ENCODE data around the gene TXNL4A. TPM values are rescaled to one million over a fixed set of nuclear protein-coding genes. Genes with fewer than 3 reads are reported as not detected.

The TXNL4A gene
- total RNA-seq, 6 donors from 2014 or later: 11.5 to 101 (median 27.8) TPM

- 87 to 93% methylated on average over 2 of the region's 2 CpGs for WGBS, 2 donors
- Histone ChIP-seq H3K4me3 (no peak overlapping the region), H3K27ac (no peak overlapping the region), H3K9me3 (no peaks in the 10 kb centered on the region), H3K27me3 (no peaks in the 10 kb centered on the region), H3K4me1 (peaks cover 15 to 22% (median 19%) of the 10 kb centered on the region in 4 donors), H3K36me3 (no peaks in the 10 kb centered on the region)
- DNase-seq (no peak), ATAC-seq (ENCODE audit: low FRiP score in 2 of 2) (no peak)
- no peak for TF ChIP-seq CTCF (IDR thresholded peaks at IDR 0.05)
These were observed 3.1 kb upstream of the TXNL4A start for GRCh38 chr18:79991494-79991893.

- Histone ChIP-seq H3K36me3 (peaks cover 0 to 16% (median 0%) of the 10 kb centered on the region in 4 donors), H3K4me3 (peak overlapping the region in 3 of 4 donors; percentile 72 to 98 (median 98)), H3K9me3 (no peaks in the 10 kb centered on the region), H3K4me1 (peaks cover 15 to 31% (median 21%) of the 10 kb centered on the region in 4 donors), H3K27ac (peak overlapping the region; percentile 89 to 97 (median 96)), H3K27me3 (no peaks in the 10 kb centered on the region)
- TF ChIP-seq POLR2A (IDR thresholded peaks at IDR 0.05) (no peak), CTCF (IDR thresholded peaks at IDR 0.05) (no peak), EP300 (IDR thresholded peaks at IDR 0.05) (no peak), POLR2AphosphoS5 (IDR thresholded peaks at IDR 0.05) (no peak)
- DNase-seq (no peak), ATAC-seq (ENCODE audit: low FRiP score in 2 of 2) (peak in 1 of 2 donors; percentile 39)
- 64 to 66% methylated on average over 14 of the region's 14 CpGs for WGBS, 2 donors
These were observed 783 bp upstream of the TXNL4A start for GRCh38 chr18:79989195-79989497.

GRCh38 chr18:79988071-79988450 lies 302 bp downstream of the TXNL4A start:
- Histone ChIP-seq H3K4me3 (peak overlapping the region; percentile 52 to 98 (median 85)), H3K4me1 (peaks cover 15 to 38% (median 24%) of the 10 kb centered on the region in 4 donors), H3K27me3 (no peaks in the 10 kb centered on the region), H3K9me3 (no peaks in the 10 kb centered on the region), H3K27ac (peak overlapping the region; percentile 89 to 97 (median 96)), H3K36me3 (peaks cover 0 to 16% (median 0%) of the 10 kb centered on the region in 4 donors)
- DNase-seq (peak; percentile 62 to 93), ATAC-seq (ENCODE audit: low FRiP score in 2 of 2) (peak; percentile 79 to 80)
- TF ChIP-seq CTCF (IDR thresholded peaks at IDR 0.05) (peak in 4 of 6 experiments; percentile 20 to 46 (median 34)), POLR2AphosphoS5 (IDR thresholded peaks at IDR 0.05) (no peak), EP300 (IDR thresholded peaks at IDR 0.05) (no peak), POLR2A (IDR thresholded peaks at IDR 0.05) (peak in 1 of 4 donors; percentile 8)
- WGBS, 2 donors: 0 to 1% methylated on average over 18 to 28 of the region's 48 CpGs

GRCh38 chr18:79987566-79987965 lies 797 bp downstream of the TXNL4A start:
- DNase-seq (no peak), ATAC-seq (ENCODE audit: low FRiP score in 2 of 2) (no peak)
- 1% methylated on average over 6 of the region's 6 CpGs for whole genome bisulfite sequencing, 2 donors

GRCh38 chr18:79986726-79987125 lies 1.6 kb downstream of the TXNL4A start:
- H3K27ac ChIP-seq: peak overlapping the region in 1 of 4 donors; percentile 30
- H3K27me3 ChIP-seq: no peaks in the 10 kb centered on the region
- ATAC-seq (ENCODE audit: low FRiP score in 2 of 2): no peak
- peaks cover 0 to 16% (median 0%) of the 10 kb centered on the region in 4 donors for H3K36me3 ChIP-seq
- no peak for DNase-seq
- 49 to 55% methylated on average over 7 of the region's 7 CpGs for WGBS, 2 donors
- no peaks in the 10 kb centered on the region for H3K9me3 ChIP-seq
- TF ChIP-seq POLR2A (IDR thresholded peaks at IDR 0.05) (no peak), CTCF (IDR thresholded peaks at IDR 0.05) (no peak), EP300 (IDR thresholded peaks at IDR 0.05) (no peak), POLR2AphosphoS5 (IDR thresholded peaks at IDR 0.05) (no peak)
- H3K4me3 ChIP-seq: peak overlapping the region in 2 of 4 donors; percentile 98
- peaks cover 19 to 51% (median 30%) of the 10 kb centered on the region in 4 donors for H3K4me1 ChIP-seq

More at GRCh38 chr18:79987566-79987965, 797 bp downstream of the TXNL4A start:
- H3K9me3 ChIP-seq: no peaks in the 10 kb centered on the region
- H3K4me1 ChIP-seq: peaks cover 19 to 43% (median 27%) of the 10 kb centered on the region in 4 donors
- peak overlapping the region; percentile 52 to 98 (median 85) for H3K4me3 ChIP-seq
- TF ChIP-seq EP300 (IDR thresholded peaks at IDR 0.05) (no peak), POLR2A (IDR thresholded peaks at IDR 0.05) (no peak), POLR2AphosphoS5 (IDR thresholded peaks at IDR 0.05) (no peak)
- peaks cover 0 to 16% (median 0%) of the 10 kb centered on the region in 4 donors for H3K36me3 ChIP-seq
- no peaks in the 10 kb centered on the region for H3K27me3 ChIP-seq
- H3K27ac ChIP-seq: peak overlapping the region; percentile 89 to 97 (median 96)
